ENCODE data around the gene ABCC8. TPM values are rescaled to one million over a fixed set of nuclear protein-coding genes. Genes with fewer than 3 reads are reported as not detected.

ABCC8 gene
- polyA plus RNA-seq, 4 donors, result 0.81 to 11.2 (median 3.6) TPM

DNA sequence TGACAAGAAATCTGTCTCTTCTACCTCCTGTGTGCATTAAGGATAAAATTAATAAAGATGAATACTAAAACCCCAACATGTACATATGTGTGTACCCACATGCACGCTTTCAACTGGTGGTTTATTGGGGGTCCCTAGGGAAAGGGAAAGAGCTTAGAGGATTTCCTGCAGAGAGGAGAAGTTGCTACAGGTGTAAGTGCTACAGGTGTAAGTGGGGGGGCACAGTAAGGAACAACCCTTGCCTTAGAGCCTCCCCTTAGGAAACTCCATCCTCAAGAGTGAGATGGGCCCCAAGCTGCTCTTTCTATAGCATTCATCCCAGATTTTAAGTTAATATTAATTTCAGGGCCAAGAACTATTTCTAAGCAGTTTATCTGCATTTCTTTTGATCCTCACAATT lies 11.9 kb upstream of the ABCC8 start:
- H3K27ac ChIP-seq (ENCODE audit: low read depth in 1 of 3, low read length in 2 of 3), result no peak overlapping the region
- H3K4me1 ChIP-seq (ENCODE audit: control insufficient read depth in 3 of 3, insufficient read depth in 2 of 3, low read depth in 1 of 3, low read length in 2 of 3), result peaks cover 0 to 28% (median 0%) of the 10 kb centered on the region in 3 donors
- WGBS, 3 donors, result 83 to 88% (median 86%) methylated on average over 1 of the region's 1 CpG
- no peak for FAIRE-seq
- peaks cover 0 to 12% (median 0%) of the 10 kb centered on the region in 3 donors for H3K36me3 ChIP-seq (ENCODE audit: control insufficient read depth in 3 of 3, insufficient read depth in 2 of 3, low read depth in 1 of 3, low read length in 3 of 3)
- no peak overlapping the region for H3K4me3 ChIP-seq (ENCODE audit: low read depth in 1 of 3, low read length in 3 of 3)
- no peaks in the 10 kb centered on the region for H3K27me3 ChIP-seq (ENCODE audit: control insufficient read depth in 3 of 3, insufficient read depth in 3 of 3, low read length in 3 of 3)
- no peak for DNase-seq
- peaks cover 0 to 3% of the 10 kb centered on the region in 2 donors for H3K9me3 ChIP-seq (ENCODE audit: control insufficient read depth in 2 of 2, insufficient read depth in 1 of 2, low read depth in 1 of 2, low read length in 1 of 2)

DNA sequence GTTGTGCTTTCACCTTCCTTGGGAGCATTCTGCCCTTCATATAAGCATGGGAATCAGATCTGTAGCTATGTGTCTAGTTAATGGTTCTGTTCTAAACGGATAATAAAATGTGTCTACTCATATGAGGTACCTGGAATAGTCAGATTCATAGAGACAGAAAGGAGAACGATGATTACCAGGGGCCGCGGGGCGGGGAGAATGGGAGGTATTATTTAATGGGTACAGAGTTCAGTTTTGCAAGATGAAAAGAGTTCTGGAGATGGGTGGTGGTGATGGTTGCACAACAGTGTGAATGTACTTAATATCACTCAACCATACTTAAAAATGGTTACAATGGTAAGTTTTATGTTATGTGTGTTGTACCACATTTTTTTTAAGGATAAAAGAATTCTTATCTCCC lies 10.0 kb upstream of the ABCC8 start:
- DNase-seq (peak; percentile 53 to 89), FAIRE-seq (no peak)
- WGBS, 3 donors, result 15 to 58% (median 32%) methylated on average over 5 of the region's 5 CpGs
- no peaks in the 10 kb centered on the region for H3K27me3 ChIP-seq (ENCODE audit: control insufficient read depth in 3 of 3, insufficient read depth in 3 of 3, low read length in 3 of 3)
- H3K27ac ChIP-seq (ENCODE audit: low read depth in 1 of 3, low read length in 2 of 3), result peak overlapping the region in 1 of 3 donors; percentile 68
- peaks cover 0 to 3% of the 10 kb centered on the region in 2 donors for H3K9me3 ChIP-seq (ENCODE audit: control insufficient read depth in 2 of 2, insufficient read depth in 1 of 2, low read depth in 1 of 2, low read length in 1 of 2)
- H3K4me1 ChIP-seq (ENCODE audit: control insufficient read depth in 3 of 3, insufficient read depth in 2 of 3, low read depth in 1 of 3, low read length in 2 of 3), result peaks cover 0 to 27% (median 0%) of the 10 kb centered on the region in 3 donors
- no peaks in the 10 kb centered on the region for H3K36me3 ChIP-seq (ENCODE audit: control insufficient read depth in 3 of 3, insufficient read depth in 2 of 3, low read depth in 1 of 3, low read length in 3 of 3)
- H3K4me3 ChIP-seq (ENCODE audit: low read depth in 1 of 3, low read length in 3 of 3), result no peak overlapping the region

DNA sequence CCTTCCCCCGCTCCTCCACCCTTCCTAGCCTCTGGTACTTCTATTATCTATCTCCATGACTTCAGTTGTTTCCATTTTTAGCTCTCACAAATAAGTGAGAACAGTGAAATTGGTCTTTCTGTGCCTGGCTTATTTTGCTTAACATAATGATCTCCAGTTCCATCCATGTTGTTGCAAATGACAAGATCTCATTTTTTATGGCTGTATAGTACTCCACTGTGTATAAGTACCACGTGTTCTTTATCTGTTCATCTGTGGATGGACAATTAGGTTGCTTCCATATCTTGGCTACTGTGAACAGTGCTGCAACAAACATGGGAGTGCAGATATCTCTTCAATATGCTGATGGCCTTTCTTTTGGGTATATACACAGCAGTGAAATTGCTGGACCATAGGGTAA lies 6.9 kb upstream of the ABCC8 start:
- 73 to 83% (median 78%) methylated on average over 2 of the region's 2 CpGs for WGBS, 3 donors
- DNase-seq (no peak), FAIRE-seq (no peak)

DNA sequence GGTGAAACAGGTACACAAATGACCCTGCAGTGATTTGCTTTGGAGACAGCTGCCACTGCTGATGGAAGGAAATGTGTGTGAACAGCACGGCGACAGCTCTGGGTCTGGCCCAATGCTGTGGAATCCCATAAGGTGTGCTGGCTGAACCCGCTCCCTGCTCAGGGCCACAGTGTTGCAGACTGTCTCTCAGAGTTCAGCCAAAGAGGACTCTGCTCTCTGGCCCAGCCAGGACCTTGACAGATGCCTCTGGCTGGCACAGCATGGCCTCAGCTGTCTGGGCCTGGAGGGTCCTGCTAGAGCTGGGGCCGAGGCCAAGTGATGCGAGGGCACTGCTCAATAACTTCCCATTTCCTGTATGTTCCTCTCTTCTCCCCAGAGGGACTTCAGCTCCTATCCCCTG lies 5.3 kb upstream of the ABCC8 start:
- Histone ChIP-seq H3K9me3 (ENCODE audit: control insufficient read depth in 2 of 2, insufficient read depth in 1 of 2, low read depth in 1 of 2, low read length in 1 of 2) (peaks cover 0 to 3% of the 10 kb centered on the region in 2 donors), H3K27me3 (ENCODE audit: control insufficient read depth in 3 of 3, insufficient read depth in 3 of 3, low read length in 3 of 3) (peaks cover 10 to 21% (median 12%) of the 10 kb centered on the region in 3 donors), H3K4me1 (ENCODE audit: control insufficient read depth in 3 of 3, insufficient read depth in 2 of 3, low read depth in 1 of 3, low read length in 2 of 3) (peaks cover 0 to 30% (median 0%) of the 10 kb centered on the region in 3 donors), H3K4me3 (ENCODE audit: low read depth in 1 of 3, low read length in 3 of 3) (no peak overlapping the region), H3K36me3 (ENCODE audit: control insufficient read depth in 3 of 3, insufficient read depth in 2 of 3, low read depth in 1 of 3, low read length in 3 of 3) (no peaks in the 10 kb centered on the region), H3K27ac (ENCODE audit: low read depth in 1 of 3, low read length in 2 of 3) (no peak overlapping the region)
- DNase-seq, result no peak
- FAIRE-seq, result no peak
- WGBS, 3 donors, result 87 to 99% (median 89%) methylated on average over 5 of the region's 5 CpGs

More for the DNA sequence above, 6.9 kb upstream of the ABCC8 start:
- no peak overlapping the region for H3K4me3 ChIP-seq (ENCODE audit: low read depth in 1 of 3, low read length in 3 of 3)
- H3K4me1 ChIP-seq (ENCODE audit: control insufficient read depth in 3 of 3, insufficient read depth in 2 of 3, low read depth in 1 of 3, low read length in 2 of 3), result peaks cover 0 to 31% (median 0%) of the 10 kb centered on the region in 3 donors
- H3K36me3 ChIP-seq (ENCODE audit: control insufficient read depth in 3 of 3, insufficient read depth in 2 of 3, low read depth in 1 of 3, low read length in 3 of 3), result no peaks in the 10 kb centered on the region
- H3K27ac ChIP-seq (ENCODE audit: low read depth in 1 of 3, low read length in 2 of 3), result no peak overlapping the region
- peaks cover 0 to 6% (median 2%) of the 10 kb centered on the region in 3 donors for H3K27me3 ChIP-seq (ENCODE audit: control insufficient read depth in 3 of 3, insufficient read depth in 3 of 3, low read length in 3 of 3)
- H3K9me3 ChIP-seq (ENCODE audit: control insufficient read depth in 2 of 2, insufficient read depth in 1 of 2, low read depth in 1 of 2, low read length in 1 of 2), result peaks cover 0 to 3% of the 10 kb centered on the region in 2 donors

- Histone ChIP-seq H3K36me3 (ENCODE audit: control insufficient read depth in 3 of 3, insufficient read depth in 2 of 3, low read depth in 1 of 3, low read length in 3 of 3) (no peaks in the 10 kb centered on the region), H3K27me3 (ENCODE audit: control insufficient read depth in 3 of 3, insufficient read depth in 3 of 3, low read length in 3 of 3) (peaks cover 19 to 43% (median 23%) of the 10 kb centered on the region in 3 donors), H3K4me3 (ENCODE audit: low read depth in 1 of 3, low read length in 3 of 3) (no peak overlapping the region), H3K9me3 (ENCODE audit: control insufficient read depth in 2 of 2, insufficient read depth in 1 of 2, low read depth in 1 of 2, low read length in 1 of 2) (peaks cover 0 to 3% of the 10 kb centered on the region in 2 donors), H3K4me1 (ENCODE audit: control insufficient read depth in 3 of 3, insufficient read depth in 2 of 3, low read depth in 1 of 3, low read length in 2 of 3) (peaks cover 0 to 12% (median 0%) of the 10 kb centered on the region in 3 donors), H3K27ac (ENCODE audit: low read depth in 1 of 3, low read length in 2 of 3) (no peak overlapping the region)
- DNase-seq (peak; percentile 62 to 90), FAIRE-seq (no peak)
- WGBS, 3 donors, result 20 to 30% (median 27%) methylated on average over 14 of the region's 14 CpGs
Measured at GRCh38 chr11:17479284-17480214, 2.9 kb upstream of the ABCC8 start.

GRCh38 chr11:17478070-17478469 lies 1.4 kb upstream of the ABCC8 start:
- no peak for FAIRE-seq
- Histone ChIP-seq H3K4me1 (ENCODE audit: control insufficient read depth in 3 of 3, insufficient read depth in 2 of 3, low read depth in 1 of 3, low read length in 2 of 3) (peaks cover 0 to 12% (median 0%) of the 10 kb centered on the region in 3 donors), H3K4me3 (ENCODE audit: low read depth in 1 of 3, low read length in 3 of 3) (no peak overlapping the region), H3K36me3 (ENCODE audit: control insufficient read depth in 3 of 3, insufficient read depth in 2 of 3, low read depth in 1 of 3, low read length in 3 of 3) (no peaks in the 10 kb centered on the region), H3K27ac (ENCODE audit: low read depth in 1 of 3, low read length in 2 of 3) (no peak overlapping the region), H3K9me3 (ENCODE audit: control insufficient read depth in 2 of 2, insufficient read depth in 1 of 2, low read depth in 1 of 2, low read length in 1 of 2) (no peaks in the 10 kb centered on the region), H3K27me3 (ENCODE audit: control insufficient read depth in 3 of 3, insufficient read depth in 3 of 3, low read length in 3 of 3) (peaks cover 19 to 53% (median 23%) of the 10 kb centered on the region in 3 donors)
- no peak for DNase-seq
- 47 to 54% (median 53%) methylated on average over 6 of the region's 6 CpGs for WGBS, 3 donors

DNA sequence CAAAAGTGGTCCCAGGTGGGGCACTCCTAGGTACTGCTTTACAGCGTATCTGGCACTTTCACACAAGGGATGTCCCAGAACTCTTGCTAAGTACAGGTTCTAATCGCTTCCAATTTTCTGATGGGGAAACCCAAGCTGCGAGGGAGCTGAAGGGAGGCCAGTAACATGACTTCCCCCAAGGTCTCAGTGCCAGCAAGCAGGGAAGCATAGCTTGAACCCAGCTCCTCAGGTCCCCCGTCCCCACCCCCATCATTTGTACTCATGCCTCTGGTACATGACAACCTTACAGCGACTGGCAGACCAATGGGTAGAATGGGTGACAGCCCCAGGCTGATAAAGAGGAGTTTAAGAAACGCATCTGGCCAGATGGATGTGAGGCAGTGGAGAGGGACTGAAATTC lies 716 bp upstream of the ABCC8 start:
- 43 to 50% (median 50%) methylated on average over 6 of the region's 6 CpGs for WGBS, 3 donors
- Histone ChIP-seq H3K27me3 (ENCODE audit: control insufficient read depth in 3 of 3, insufficient read depth in 3 of 3, low read length in 3 of 3) (peaks cover 22 to 60% (median 23%) of the 10 kb centered on the region in 3 donors), H3K36me3 (ENCODE audit: control insufficient read depth in 3 of 3, insufficient read depth in 2 of 3, low read depth in 1 of 3, low read length in 3 of 3) (no peaks in the 10 kb centered on the region), H3K27ac (ENCODE audit: low read depth in 1 of 3, low read length in 2 of 3) (no peak overlapping the region), H3K4me3 (ENCODE audit: low read depth in 1 of 3, low read length in 3 of 3) (no peak overlapping the region), H3K4me1 (ENCODE audit: control insufficient read depth in 3 of 3, insufficient read depth in 2 of 3, low read depth in 1 of 3, low read length in 2 of 3) (peaks cover 0 to 12% (median 0%) of the 10 kb centered on the region in 3 donors), H3K9me3 (ENCODE audit: control insufficient read depth in 2 of 2, insufficient read depth in 1 of 2, low read depth in 1 of 2, low read length in 1 of 2) (no peaks in the 10 kb centered on the region)
- no peak for DNase-seq
- FAIRE-seq, result no peak

DNA sequence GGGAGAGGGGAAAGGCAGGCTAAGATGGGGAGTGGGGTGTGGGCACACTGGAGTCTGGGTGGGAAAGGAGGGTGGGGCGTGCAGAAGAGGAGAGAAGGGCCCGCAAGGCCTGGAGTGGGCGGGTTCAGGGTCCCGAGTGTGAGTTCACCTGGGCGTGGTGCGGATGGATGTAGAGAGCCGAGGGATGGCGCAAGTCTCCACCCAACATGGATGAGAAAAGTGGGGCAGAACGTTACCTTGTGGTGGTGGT lies 364 bp upstream of the ABCC8 start:
- Histone ChIP-seq H3K27ac (ENCODE audit: low read depth in 1 of 3, low read length in 2 of 3) (no peak overlapping the region), H3K9me3 (ENCODE audit: control insufficient read depth in 2 of 2, insufficient read depth in 1 of 2, low read depth in 1 of 2, low read length in 1 of 2) (no peaks in the 10 kb centered on the region), H3K4me1 (ENCODE audit: control insufficient read depth in 3 of 3, insufficient read depth in 2 of 3, low read depth in 1 of 3, low read length in 2 of 3) (peaks cover 0 to 12% (median 0%) of the 10 kb centered on the region in 3 donors), H3K4me3 (ENCODE audit: low read depth in 1 of 3, low read length in 3 of 3) (no peak overlapping the region), H3K36me3 (ENCODE audit: control insufficient read depth in 3 of 3, insufficient read depth in 2 of 3, low read depth in 1 of 3, low read length in 3 of 3) (no peaks in the 10 kb centered on the region), H3K27me3 (ENCODE audit: control insufficient read depth in 3 of 3, insufficient read depth in 3 of 3, low read length in 3 of 3) (peaks cover 23 to 61% (median 23%) of the 10 kb centered on the region in 3 donors)
- WGBS, 3 donors, result 10 to 16% (median 11%) methylated on average over 8 to 9 of the region's 9 CpGs
- FAIRE-seq (no peak), DNase-seq (no peak)

Data from small intestine (tissue), 7 donors.